Nephron (organoid): ENCODE results near the gene PPFIBP2.

ENCODE experiments used
- H3K27ac Mint-ChIP-seq, 3 experiments: 2 replicates each; pipeline ENCODE4 v1.8.0; 2020; ENCODE audit warnings: mixed read lengths in 3 of 3, mild to moderate bottlenecking in 2 of 3, moderate library complexity in 1 of 3
- H3K27me3 Mint-ChIP-seq: 2 replicates; pipeline ENCODE4 v1.8.0; 2021; ENCODE audit warnings: low read depth, mild to moderate bottlenecking, moderate library complexity, mixed read lengths
- H3K36me3 Mint-ChIP-seq: 2 replicates; pipeline ENCODE4 v1.8.0; 2020; ENCODE audit warnings: low read depth, mixed read lengths
- H3K4me1 Mint-ChIP-seq: 2 replicates; pipeline ENCODE4 v1.8.0; 2020; ENCODE audit warnings: mixed read lengths
- H3K4me3 Mint-ChIP-seq, 3 experiments: 2 replicates each; pipeline ENCODE4 v1.8.0; 2020; ENCODE audit warnings: mild to moderate bottlenecking in 3 of 3, mixed read lengths in 3 of 3, moderate library complexity in 2 of 3
- H3K9me3 Mint-ChIP-seq: 2 replicates; pipeline ENCODE4 v1.8.0; 2020; ENCODE audit warnings: mixed read lengths
- CTCF ChIP-seq, 3 experiments: fragments of 200-600 bp; sonication (generic); IDR thresholded peaks; one replicate each; pipeline ENCODE4 v1.5.0; 2021; ENCODE audit warnings: antibody characterized with exemption in 3 of 3; ENCODE audit not compliant: unreplicated experiment in 3 of 3

The PPFIBP2 gene

GRCh38 chr11:7578276-7578955 lies 64.6 kb downstream of the PPFIBP2 start:
- Mint-ChIP-seq H3K27me3 (no peaks in the 10 kb centered on the region), H3K36me3 (no peaks in the 10 kb centered on the region), H3K4me3 (peak overlapping the region; percentile 86 to 91 (median 88)), H3K4me1 (peaks cover 87% of the 10 kb centered on the region), H3K9me3 (no peaks in the 10 kb centered on the region), H3K27ac (peak overlapping the region; percentile 96 to 98 (median 97))
- TF ChIP-seq CTCF (IDR thresholded peaks at IDR 0.05; ENCODE audit: unreplicated experiment in 3 of 3), result no peak

- H3K4me3 Mint-ChIP-seq, result peak overlapping the region in 2 of 3 experiments; percentile 88 to 91
These were observed 65.6 kb downstream of the PPFIBP2 start for GRCh38 chr11:7579361-7579791.

GRCh38 chr11:7581021-7581590 lies 67.3 kb downstream of the PPFIBP2 start:
- H3K27ac Mint-ChIP-seq, result peak overlapping the region in 2 of 3 experiments; percentile 28 to 40
- peaks cover 77% of the 10 kb centered on the region for H3K4me1 Mint-ChIP-seq
- no peaks in the 10 kb centered on the region for H3K36me3 Mint-ChIP-seq
- H3K27me3 Mint-ChIP-seq, result no peaks in the 10 kb centered on the region
- no peak for TF ChIP-seq CTCF (IDR thresholded peaks at IDR 0.05; ENCODE audit: unreplicated experiment in 3 of 3)
- H3K9me3 Mint-ChIP-seq, result no peaks in the 10 kb centered on the region
- peak overlapping the region in 2 of 3 experiments; percentile 15 to 59 for H3K4me3 Mint-ChIP-seq

More at GRCh38 chr11:7579361-7579791, 65.6 kb downstream of the PPFIBP2 start:
- H3K27ac Mint-ChIP-seq, result peak overlapping the region; percentile 21 to 98 (median 37)
- no peaks in the 10 kb centered on the region for H3K9me3 Mint-ChIP-seq
- no peaks in the 10 kb centered on the region for H3K27me3 Mint-ChIP-seq
- no peak for TF ChIP-seq CTCF (IDR thresholded peaks at IDR 0.05; ENCODE audit: unreplicated experiment in 3 of 3)
- H3K4me1 Mint-ChIP-seq, result peaks cover 84% of the 10 kb centered on the region
- no peaks in the 10 kb centered on the region for H3K36me3 Mint-ChIP-seq

- H3K36me3 Mint-ChIP-seq, result no peaks in the 10 kb centered on the region
- H3K27me3 Mint-ChIP-seq, result no peaks in the 10 kb centered on the region
- no peaks in the 10 kb centered on the region for H3K9me3 Mint-ChIP-seq
- H3K4me1 Mint-ChIP-seq, result peaks cover 73% of the 10 kb centered on the region
- TF ChIP-seq CTCF (IDR thresholded peaks at IDR 0.05; ENCODE audit: unreplicated experiment in 3 of 3), result no peak
- no peak overlapping the region for H3K4me3 Mint-ChIP-seq
- H3K27ac Mint-ChIP-seq, result peak overlapping the region in 2 of 3 experiments; percentile 12 to 37
These were observed 68.7 kb downstream of the PPFIBP2 start for GRCh38 chr11:7582338-7582985.

GRCh38 chr11:7583248-7583647 lies 69.4 kb downstream of the PPFIBP2 start:
- Mint-ChIP-seq H3K27me3 (no peaks in the 10 kb centered on the region), H3K4me1 (peaks cover 68% of the 10 kb centered on the region), H3K36me3 (no peaks in the 10 kb centered on the region), H3K4me3 (no peak overlapping the region), H3K9me3 (no peaks in the 10 kb centered on the region), H3K27ac (peak overlapping the region in 2 of 3 experiments; percentile 12 to 37)
- no peak for TF ChIP-seq CTCF (IDR thresholded peaks at IDR 0.05; ENCODE audit: unreplicated experiment in 3 of 3)
